PC-3 (cell line): ENCODE data around the gene ARHGEF11. TPM values are rescaled to one million over a fixed set of nuclear protein-coding genes. Genes with fewer than 3 reads are reported as not detected.

Source experiments
- ATAC-seq: fragments of 200-7000 bp; cut with Tn5 transposase; 2 replicates; pipeline ENCODE4 v1.9.1; 2020; ENCODE audit warnings: mild to moderate bottlenecking, moderate library complexity
- BruUV-seq: library from RNA; stranded (reverse); fragments of 400-500 nt; replicated peaks from 2 replicates; lab custom pipeline; 2021; lab: Mats Ljungman, UMichigan
- CTCF ChIA-PET: fragments of 300-600 bp; sonication (Branson Sonifier 250); formaldehyde crosslinking; loops from one replicate; lab custom pipeline; 2022; ENCODE audit warnings: antibody characterized with exemption; lab: Charles Lee
- POLR2A ChIA-PET: fragments of 300-600 bp; sonication (Branson Sonifier 250); formaldehyde crosslinking; loops from one replicate; lab custom pipeline; 2022; ENCODE audit warnings: antibody characterized with exemption; ENCODE audit not compliant: unreplicated experiment; lab: Charles Lee
- DNase-seq: peaks from one replicate; pipeline ENCODE4 v3.0.0-alpha.2; 2015
- H2AFZ ChIP-seq: fragments of 300-600 bp; sonication (generic); 2 replicates; pipeline ENCODE4 v1.6.0; 2016; ENCODE audit warnings: antibody characterized with exemption, low read length
- H3F3A ChIP-seq: fragments of 300-600 bp; sonication (generic); one replicate; pipeline ENCODE4 v1.6.0; 2017; ENCODE audit warnings: antibody characterized with exemption, low read length, control low read depth, mild to moderate bottlenecking; ENCODE audit not compliant: unreplicated experiment
- H3K27ac ChIP-seq: fragments of 300-600 bp; sonication (generic); 2 replicates; pipeline ENCODE4 v1.5.1; 2016; ENCODE audit warnings: mild to moderate bottlenecking, low read length
- H3K27me3 ChIP-seq: fragments of 300-600 bp; sonication (generic); 2 replicates; pipeline ENCODE4 v1.6.1; 2016; ENCODE audit warnings: low read length, mixed read lengths
- H3K36me3 ChIP-seq: fragments of 300-600 bp; sonication (generic); 2 replicates; pipeline ENCODE4 v1.6.1; 2016; ENCODE audit warnings: low read depth, mixed run types, low read length, mixed read lengths
- H3K4me1 ChIP-seq: fragments of 300-600 bp; sonication (generic); 2 replicates; pipeline ENCODE4 v1.5.1; 2016; ENCODE audit warnings: low read length; ENCODE audit not compliant: insufficient read depth
- H3K4me2 ChIP-seq: fragments of 300-600 bp; sonication (generic); 2 replicates; pipeline ENCODE4 v1.6.0; 2016; ENCODE audit warnings: low read length
- H3K4me3 ChIP-seq: fragments of 300-600 bp; sonication (generic); 2 replicates; pipeline ENCODE4 v1.5.1; 2016; ENCODE audit warnings: mild to moderate bottlenecking, low read length, mixed read lengths
- H3K79me2 ChIP-seq: fragments of 300-600 bp; sonication (generic); 2 replicates; pipeline ENCODE4 v1.6.1; 2017; ENCODE audit warnings: low read length, mixed read lengths
- H3K9ac ChIP-seq: fragments of 300-600 bp; sonication (generic); 2 replicates; pipeline ENCODE4 v1.6.0; 2016; ENCODE audit warnings: mild to moderate bottlenecking, low read length
- H3K9me2 ChIP-seq: fragments of 300-600 bp; sonication (generic); replicated peaks from 2 replicates; pipeline ENCODE4 v1.6.1; 2016; ENCODE audit warnings: mixed run types, low read length, mixed read lengths
- H3K9me3 ChIP-seq: fragments of 300-600 bp; sonication (generic); 2 replicates; pipeline ENCODE4 v1.6.1; 2016; ENCODE audit warnings: low read length, mixed read lengths
- H4K20me1 ChIP-seq: fragments of 300-600 bp; sonication (generic); 2 replicates; pipeline ENCODE4 v1.6.1; 2016; ENCODE audit warnings: low read length, mixed read lengths
- EZH2 ChIP-seq: fragments of 300-600 bp; sonication (generic); IDR thresholded peaks from one replicate; pipeline ENCODE4 v1.6.1; 2017; ENCODE audit warnings: antibody characterized with exemption, mild to moderate bottlenecking, low read length; ENCODE audit not compliant: unreplicated experiment
- EZH2phosphoT487 ChIP-seq: fragments of 300-600 bp; sonication (generic); IDR thresholded peaks from 2 replicates; pipeline ENCODE4 v1.6.1; 2018; ENCODE audit warnings: mild to moderate bottlenecking, antibody characterized with exemption, low read length, borderline replicate concordance
- intact Hi-C: fragments of 100-400 bp; cut with micrococcal nuclease; formaldehyde crosslinking; loops from 2 replicates; pipeline ENCODE4 v1.9.0; 2023
- total RNA-seq: library from RNA; depleted of rRNA; stranded (reverse); fragments of >200 nt; gene quantifications from 2 replicates; pipeline ENCODE4 v1.2.3, GENCODE V29; 2014
- TF ChIP-seq, protein P1 (sequence below): fragments of 300-600 bp; sonication (generic); conservative IDR thresholded peaks from 2 replicates; pipeline ENCODE4 v1.5.1; 2017; ENCODE audit warnings: antibody characterized with exemption, low read depth, mild to moderate bottlenecking, low read length

Gene ARHGEF11
- total RNA-seq, 1 experiment from 2014 or later, result 31.1 TPM

DNA sequence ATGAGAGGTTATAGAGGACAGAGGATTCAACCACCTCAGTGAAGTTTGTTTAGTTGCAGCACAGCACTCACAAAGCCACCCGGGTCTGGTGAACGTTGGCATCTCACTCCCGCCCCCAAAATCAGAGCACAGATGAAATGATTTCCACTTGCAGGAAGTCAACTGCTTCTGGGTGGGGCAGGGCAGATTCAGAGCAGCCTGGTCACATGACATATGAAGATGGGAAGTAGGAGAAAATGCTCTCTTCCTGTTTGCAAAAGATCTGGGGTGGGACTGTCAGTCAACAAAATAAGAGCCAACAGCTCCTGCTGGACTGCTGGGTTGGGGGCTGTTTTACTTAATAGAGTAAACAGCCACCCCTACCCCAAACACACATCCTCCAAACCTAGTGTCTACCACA, 81.9 kb downstream of the ARHGEF11 start:
- CTCF ChIA-PET, result no interaction called here
- no TSS peak for BruUV-seq
- Histone ChIP-seq H3F3A (no peaks in the 10 kb centered on the region), H3K4me2 (no peak overlapping the region), H3K9me2 (no peaks in the 10 kb centered on the region), H3K9ac (no peak overlapping the region), H3K4me1 (peaks cover 2% of the 10 kb centered on the region; the same call in 1 of the 2 replicates), H2AFZ (no peak overlapping the region), H3K79me2 (no peaks in the 10 kb centered on the region), H3K27me3 (no peaks in the 10 kb centered on the region), H3K9me3 (no peaks in the 10 kb centered on the region), H4K20me1 (no peaks in the 10 kb centered on the region), H3K36me3 (peaks cover 20% of the 10 kb centered on the region; the same call in 1 of the 2 replicates), H3K27ac (no peak overlapping the region), H3K4me3 (no peak overlapping the region)
- 0 out of 2 replicates have a peak, but pooled peaks have one; percentile 23 for ATAC-seq
- TF ChIP-seq, protein P1, sequence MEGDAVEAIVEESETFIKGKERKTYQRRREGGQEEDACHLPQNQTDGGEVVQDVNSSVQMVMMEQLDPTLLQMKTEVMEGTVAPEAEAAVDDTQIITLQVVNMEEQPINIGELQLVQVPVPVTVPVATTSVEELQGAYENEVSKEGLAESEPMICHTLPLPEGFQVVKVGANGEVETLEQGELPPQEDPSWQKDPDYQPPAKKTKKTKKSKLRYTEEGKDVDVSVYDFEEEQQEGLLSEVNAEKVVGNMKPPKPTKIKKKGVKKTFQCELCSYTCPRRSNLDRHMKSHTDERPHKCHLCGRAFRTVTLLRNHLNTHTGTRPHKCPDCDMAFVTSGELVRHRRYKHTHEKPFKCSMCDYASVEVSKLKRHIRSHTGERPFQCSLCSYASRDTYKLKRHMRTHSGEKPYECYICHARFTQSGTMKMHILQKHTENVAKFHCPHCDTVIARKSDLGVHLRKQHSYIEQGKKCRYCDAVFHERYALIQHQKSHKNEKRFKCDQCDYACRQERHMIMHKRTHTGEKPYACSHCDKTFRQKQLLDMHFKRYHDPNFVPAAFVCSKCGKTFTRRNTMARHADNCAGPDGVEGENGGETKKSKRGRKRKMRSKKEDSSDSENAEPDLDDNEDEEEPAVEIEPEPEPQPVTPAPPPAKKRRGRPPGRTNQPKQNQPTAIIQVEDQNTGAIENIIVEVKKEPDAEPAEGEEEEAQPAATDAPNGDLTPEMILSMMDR, result no peak
- TF ChIP-seq EZH2 (no peak), EZH2phosphoT487 (no peak)
- POLR2A ChIA-PET, result no interaction called here
- intact Hi-C loops, result no loop called here
- no peak for DNase-seq

DNA sequence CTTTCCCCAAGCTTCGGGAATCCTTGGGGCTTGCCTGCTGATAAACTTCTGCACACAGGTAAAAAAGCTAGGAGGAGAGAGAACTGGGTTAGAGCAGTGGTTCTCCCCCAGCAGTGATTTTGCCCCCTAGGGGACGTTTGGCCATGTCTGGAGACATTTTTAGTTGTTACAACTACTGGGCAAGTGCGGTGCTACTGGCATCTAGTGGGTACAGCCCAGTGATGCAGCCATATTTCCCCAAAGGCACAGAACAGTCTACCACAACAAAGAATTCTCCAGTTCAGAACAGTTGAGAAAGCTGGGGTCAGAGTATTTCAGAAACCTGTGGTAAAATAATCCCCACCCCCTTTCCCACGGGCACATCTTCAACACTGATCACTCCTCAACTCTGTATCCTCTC, 83.8 kb downstream of the ARHGEF11 start:
- Histone ChIP-seq H3K4me3 (no peak overlapping the region), H3K9me3 (no peaks in the 10 kb centered on the region), H3K27me3 (no peaks in the 10 kb centered on the region), H3K4me1 (peaks cover 16% of the 10 kb centered on the region; the same call in 1 of the 2 replicates), H2AFZ (no peak overlapping the region), H3K36me3 (peaks cover 20% of the 10 kb centered on the region; the same call in 1 of the 2 replicates), H3K27ac (no peak overlapping the region), H3K9ac (no peak overlapping the region), H3F3A (no peaks in the 10 kb centered on the region), H3K9me2 (no peaks in the 10 kb centered on the region), H3K4me2 (no peak overlapping the region), H4K20me1 (no peaks in the 10 kb centered on the region), H3K79me2 (no peaks in the 10 kb centered on the region)
- ChIA-PET POLR2A (no interaction called here), CTCF (interaction anchor here (0.6 kb wide), 1 partner anchor 69 kb away, joined by 3 read pairs; no protein-coding TSS in a partner anchor)
- intact Hi-C loops, result no loop called here
- BruUV-seq, result no TSS peak
- peak; percentile 44 for DNase-seq
- no peak for TF ChIP-seq EZH2
- TF ChIP-seq, protein P1, result peak; percentile 78
- TF ChIP-seq EZH2phosphoT487, result no peak
- peak; percentile 62 for ATAC-seq

DNA sequence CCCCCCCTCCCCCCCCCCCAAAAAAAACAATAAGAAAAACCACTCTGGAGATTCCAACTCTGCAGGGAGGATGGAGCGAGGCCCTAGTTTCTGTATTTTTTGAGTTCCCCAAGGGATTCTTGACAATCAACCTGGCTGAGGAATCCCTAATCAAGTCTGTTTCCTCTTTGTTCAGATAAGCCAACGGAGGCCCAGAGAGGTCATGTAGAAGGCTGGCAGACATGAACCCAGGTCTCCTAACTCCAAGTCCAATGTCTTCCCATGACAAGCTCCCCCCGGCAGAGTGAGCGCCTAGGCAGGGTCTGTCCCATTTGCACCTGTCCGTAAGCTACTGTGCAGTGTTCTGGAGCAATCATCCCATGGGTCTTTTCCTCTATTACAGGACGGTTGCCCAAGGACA, 85.6 kb downstream of the ARHGEF11 start:
- no peaks in the 10 kb centered on the region for H3F3A ChIP-seq
- TF ChIP-seq, protein P1, result no peak
- TF ChIP-seq EZH2phosphoT487 (no peak), EZH2 (no peak)
- no peak overlapping the region for H3K9ac ChIP-seq
- H3K9me2 ChIP-seq, result no peaks in the 10 kb centered on the region
- H3K27me3 ChIP-seq, result no peaks in the 10 kb centered on the region
- no peak overlapping the region for H2AFZ ChIP-seq
- H3K79me2 ChIP-seq, result no peaks in the 10 kb centered on the region
- H3K36me3 ChIP-seq, result peaks cover 31% of the 10 kb centered on the region
- ChIA-PET POLR2A (no interaction called here), CTCF (no interaction called here)
- H3K4me2 ChIP-seq, result no peak overlapping the region
- H3K4me3 ChIP-seq, result no peak overlapping the region
- ATAC-seq (no peak), DNase-seq (no peak)
- H3K4me1 ChIP-seq, result peaks cover 16% of the 10 kb centered on the region; the same call in 1 of the 2 replicates
- H3K27ac ChIP-seq, result no peak overlapping the region
- H4K20me1 ChIP-seq, result no peaks in the 10 kb centered on the region
- BruUV-seq, result no TSS peak
- H3K9me3 ChIP-seq, result no peaks in the 10 kb centered on the region
- intact Hi-C loops, result no loop called here
